IMR-90 (cell line): ENCODE data around the gene HEXA. TPM values are rescaled to one million over a fixed set of nuclear protein-coding genes. Genes with fewer than 3 reads are reported as not detected.
A peak's percentile ranks its signal among the peaks of the same experiment; 100 is the strongest.

ENCODE experiments used
- ATAC-seq: fragments of 200-7000 bp; cut with Tn5 transposase; 2 replicates; pipeline ENCODE4 v1.9.1; 2020; ENCODE audit warnings: low read depth, mild to moderate bottlenecking, moderate library complexity
- BruUV-seq: library from RNA; stranded (reverse); fragments of 400-500 nt; replicated peaks from 2 replicates; lab custom pipeline; 2021; lab: Mats Ljungman, UMichigan
- CTCF ChIA-PET: fragments of 300-600 bp; formaldehyde crosslinking; extraction: SDS; loops from one replicate; lab custom pipeline; 2021; ENCODE audit warnings: antibody characterized with exemption; lab: Yijun Ruan, JAX
- POLR2A ChIA-PET: fragments of 300-600 bp; sonication (Branson Sonifier 250); formaldehyde crosslinking; loops from one replicate; lab custom pipeline; 2022; ENCODE audit warnings: antibody characterized with exemption; ENCODE audit not compliant: unreplicated experiment; lab: Charles Lee
- DNase-seq: peaks from one replicate; pipeline ENCODE4 v3.0.0; 2013
- H2AFZ ChIP-seq: replicated peaks from 2 replicates; pipeline ENCODE3; 2013; ENCODE audit warnings: low read length, mild to moderate bottlenecking; ENCODE audit not compliant: poor library complexity
- H2AK5ac ChIP-seq: 2 replicates; pipeline ENCODE4 v1.6.1; 2013; ENCODE audit warnings: low read depth, low read length, inconsistent platforms
- H2AK9ac ChIP-seq: replicated peaks from 2 replicates; pipeline ENCODE3; 2013; ENCODE audit warnings: mild to moderate bottlenecking, low read depth, low read length, moderate library complexity; ENCODE audit not compliant: poor library complexity
- H2BK120ac ChIP-seq: 2 replicates; pipeline ENCODE4 v1.6.1; 2013; ENCODE audit warnings: low read depth, low read length, inconsistent platforms
- H2BK15ac ChIP-seq: 3 replicates; pipeline ENCODE4 v1.6.1; 2013; ENCODE audit warnings: low read depth, low read length, inconsistent platforms
- H2BK20ac ChIP-seq: 2 replicates; pipeline ENCODE4 v1.6.1; 2013; ENCODE audit warnings: low read depth, mild to moderate bottlenecking, inconsistent platforms, low read length, moderate library complexity
- H2BK5ac ChIP-seq: 2 replicates; pipeline ENCODE4 v1.6.1; 2013; ENCODE audit warnings: mild to moderate bottlenecking, low read depth, low read length, inconsistent platforms; ENCODE audit not compliant: poor library complexity, severe bottlenecking
- H3K14ac ChIP-seq: replicated peaks from 2 replicates; pipeline ENCODE4 v1.6.1; 2013; ENCODE audit warnings: low read depth, low read length, inconsistent platforms
- H3K18ac ChIP-seq: 2 replicates; pipeline ENCODE4 v1.6.1; 2013; ENCODE audit warnings: low read depth, low read length, control low read depth
- H3K23ac ChIP-seq: 2 replicates; pipeline ENCODE4 v1.6.1; 2013; ENCODE audit warnings: low read depth, low read length, inconsistent platforms
- H3K27ac ChIP-seq: 2 replicates; pipeline ENCODE4 v1.5.1; 2013; ENCODE audit warnings: mild to moderate bottlenecking, control low read depth, low read length; ENCODE audit not compliant: insufficient read depth
- H3K27me3 ChIP-seq: 2 replicates; pipeline ENCODE4 v1.6.1; 2013; ENCODE audit warnings: low read length; ENCODE audit not compliant: control insufficient read depth, insufficient read depth
- H3K36me3 ChIP-seq: 2 replicates; pipeline ENCODE4 v1.6.1; 2013; ENCODE audit warnings: low read length, mixed read lengths; ENCODE audit not compliant: control insufficient read depth, insufficient read depth
- H3K4ac ChIP-seq: 2 replicates; pipeline ENCODE4 v1.6.1; 2013; ENCODE audit warnings: low read depth, low read length, inconsistent platforms
- H3K4me1 ChIP-seq: 2 replicates; pipeline ENCODE4 v1.6.1; 2013; ENCODE audit warnings: low read length, mixed read lengths; ENCODE audit not compliant: control insufficient read depth, insufficient read depth
- H3K4me2 ChIP-seq: 2 replicates; pipeline ENCODE4 v1.6.1; 2013; ENCODE audit warnings: low read depth, mild to moderate bottlenecking, control low read depth, low read length, moderate library complexity
- H3K4me3 ChIP-seq: 2 replicates; pipeline ENCODE4 v1.5.1; 2013; ENCODE audit warnings: low read depth, mild to moderate bottlenecking, control low read depth, low read length, moderate library complexity; ENCODE audit not compliant: insufficient read depth
- H3K56ac ChIP-seq: 2 replicates; pipeline ENCODE4 v1.6.1; 2013; ENCODE audit warnings: low read length, inconsistent platforms; ENCODE audit not compliant: insufficient read depth; ENCODE audit errors: extremely low read depth
- H3K79me1 ChIP-seq, 2 experiments: 2 replicates each; pipeline ENCODE4 v1.6.1; 2013; ENCODE audit warnings: low read length in 2 of 2, inconsistent platforms in 1 of 2, low read depth in 1 of 2
- H3K9ac ChIP-seq: 2 replicates; pipeline ENCODE4 v1.6.1; 2013; ENCODE audit warnings: low read depth, low read length, control low read depth
- H3K9me1 ChIP-seq: 2 replicates; pipeline ENCODE4 v1.6.1; 2013; ENCODE audit warnings: low read length, inconsistent platforms; ENCODE audit not compliant: insufficient read depth
- H3K9me3 ChIP-seq: 2 replicates; pipeline ENCODE4 v1.6.1; 2013; ENCODE audit warnings: low read length; ENCODE audit not compliant: control insufficient read depth, insufficient read depth
- H4K20me1 ChIP-seq: 2 replicates; pipeline ENCODE4 v1.6.1; 2013; ENCODE audit warnings: low read length, inconsistent platforms; ENCODE audit not compliant: insufficient read depth
- H4K5ac ChIP-seq: 2 replicates; pipeline ENCODE4 v1.6.1; 2013; ENCODE audit warnings: mild to moderate bottlenecking, low read depth, low read length, control low read depth
- H4K8ac ChIP-seq, 2 experiments: 2 replicates each; pipeline ENCODE4 v1.6.1; 2013; ENCODE audit warnings: low read depth in 2 of 2, low read length in 2 of 2, control low read depth in 1 of 2, inconsistent platforms in 1 of 2
- H4K91ac ChIP-seq: 2 replicates; pipeline ENCODE4 v1.6.1; 2013; ENCODE audit warnings: low read depth, low read length, inconsistent platforms; ENCODE audit not compliant: insufficient read depth
- BHLHE40 ChIP-seq: fragments of 150-350 bp; IDR thresholded peaks from 2 replicates; pipeline ENCODE4 v1.6.1; 2016; ENCODE audit warnings: mild to moderate bottlenecking, low read depth, low read length
- CHD1 ChIP-seq: IDR thresholded peaks from 2 replicates; pipeline ENCODE4 v1.6.1; 2012; ENCODE audit warnings: low read depth, low read length, improper control_type of control experiment
- CTCF ChIP-seq: conservative IDR thresholded peaks from 2 replicates; pipeline ENCODE4 v1.5.1; 2012; ENCODE audit warnings: mild to moderate bottlenecking, low read depth, low read length, improper control_type of control experiment
- NFE2L2 ChIP-seq: fragments of 150-350 bp; IDR thresholded peaks from 2 replicates; pipeline ENCODE4 v1.6.1; 2016; ENCODE audit warnings: low read depth, mild to moderate bottlenecking, low read length
- POLR2A ChIP-seq: IDR thresholded peaks from 2 replicates; pipeline ENCODE4 v1.6.1; 2012; ENCODE audit warnings: mild to moderate bottlenecking, low read depth, low read length
- RAD21 ChIP-seq: IDR thresholded peaks from 2 replicates; pipeline ENCODE4 v1.6.1; 2012; ENCODE audit warnings: low read length, improper control_type of control experiment
- RCOR1 ChIP-seq: IDR thresholded peaks from 2 replicates; pipeline ENCODE4 v1.6.1; 2012; ENCODE audit warnings: mild to moderate bottlenecking, low read length, improper control_type of control experiment; ENCODE audit not compliant: insufficient replicate concordance
- RFX5 ChIP-seq: IDR thresholded peaks from 2 replicates; pipeline ENCODE4 v1.8.0; 2012; ENCODE audit warnings: low read depth, mild to moderate bottlenecking, low read length, moderate library complexity
- SMC3 ChIP-seq: fragments of 150-350 bp; IDR thresholded peaks from 2 replicates; pipeline ENCODE4 v1.6.1; 2016; ENCODE audit warnings: low read depth, mild to moderate bottlenecking, antibody characterized with exemption, low read length, moderate library complexity
- USF2 ChIP-seq: fragments of 150-350 bp; IDR thresholded peaks from 2 replicates; pipeline ENCODE4 v1.6.1; 2017; ENCODE audit warnings: mild to moderate bottlenecking, antibody characterized with exemption, low read length, low read depth
- WGBS, 2 experiments: methylation state at CpG; one replicate each; pipeline versions ENCODE4 v1.1.5 to v1.1.7; 2013; ENCODE audit warnings: missing lambda C conversion rate in 2 of 2; ENCODE audit not compliant: insufficient read length in 1 of 2; ENCODE audit errors: extremely low coverage in 2 of 2; 5-methylcytosine and 5-hydroxymethylcytosine counted together
- dilution Hi-C: fragments of 300-500 bp; cut with HindIII; formaldehyde crosslinking; loops from one replicate; pipeline ENCODE4 v1.14.3; 2018; ENCODE audit warnings: low sequenced_read_pairs; ENCODE audit not compliant: unreplicated experiment
- in situ Hi-C: fragments of 300-500 bp; cut with MboI; formaldehyde crosslinking; loops from 3 replicates; pipeline ENCODE4 v1.14.3; 2019; ENCODE audit warnings: low sequenced_read_pairs, inconsistent platforms, mixed read lengths
- intact Hi-C: fragments of 100-400 bp; cut with micrococcal nuclease; formaldehyde crosslinking; loops from 2 replicates; pipeline ENCODE4 v1.10.0; 2022
- polyA plus RNA-seq, 3 experiments: library from polyadenylated mRNA; depleted of rRNA; stranded (reverse); fragments of >200 nt; gene quantifications; 2 replicates each; pipeline ENCODE4 v1.2.3, GENCODE V29; 2012; ENCODE audit warnings: low replicate concordance in 1 of 3
- total RNA-seq: library from RNA; depleted of rRNA; stranded (reverse); fragments of >200 nt; gene quantifications from 2 replicates; pipeline ENCODE4 v1.2.3, GENCODE V29; 2012

Gene HEXA
- total and polyA plus RNA-seq, 2 of the 4 experiments (the other 2 are of a cell fraction), result 19.4 to 115 TPM

- ChIA-PET CTCF (no interaction called here), POLR2A (no interaction called here)
- H3K18ac ChIP-seq, result no peak overlapping the region
- 0 out of 2 replicates have a peak, but pooled peaks cover 3% of the 10 kb centered on the region for H4K20me1 ChIP-seq
- H3K23ac ChIP-seq, result no peak overlapping the region
- H2AK5ac ChIP-seq, result no peak overlapping the region
- H3K9ac ChIP-seq, result no peak overlapping the region
- no peak overlapping the region for H2BK15ac ChIP-seq
- no peaks in the 10 kb centered on the region for H3K79me1 ChIP-seq
- H3K4me1 ChIP-seq, result peaks cover 3% of the 10 kb centered on the region; the same call in 1 of the 2 replicates
- no peaks in the 10 kb centered on the region for H3K9me3 ChIP-seq
- H3K4ac ChIP-seq, result no peak overlapping the region
- dilution Hi-C loops (no loop called here), intact Hi-C loops (no loop called here), in situ Hi-C loops (loop anchor here (10.0 kb wide), 1 partner anchor 369 kb away; no protein-coding TSS in a partner anchor)
- H3K36me3 ChIP-seq, result no peaks in the 10 kb centered on the region
- no peak overlapping the region for H2AK9ac ChIP-seq
- peak; percentile 32 for DNase-seq
- 33% methylated on average over 1 of the region's 10 CpGs; no CpG with 5 or more reads in 1 of the 2 experiments for WGBS, 2 experiments
- no peak overlapping the region for H4K5ac ChIP-seq
- no TSS peak for BruUV-seq
- no peak overlapping the region for H2BK5ac ChIP-seq
- no peak overlapping the region for H2BK120ac ChIP-seq
- no peak overlapping the region for H3K4me2 ChIP-seq
- H4K8ac ChIP-seq, result no peak overlapping the region
- no peak overlapping the region for H2AFZ ChIP-seq
- H3K9me1 ChIP-seq, result no peaks in the 10 kb centered on the region
- H4K91ac ChIP-seq, result no peak overlapping the region
- TF ChIP-seq CTCF (no peak), SMC3 (no peak), BHLHE40 (no peak), RAD21 (no peak), CHD1 (no peak), NFE2L2 (no peak), USF2 (no peak), RCOR1 (no peak), POLR2A (no peak), RFX5 (no peak)
- H2BK20ac ChIP-seq, result no peak overlapping the region
- H3K27me3 ChIP-seq, result peaks cover 20% of the 10 kb centered on the region
- no peak overlapping the region for H3K4me3 ChIP-seq
- ATAC-seq, result no peak
- no peak overlapping the region for H3K56ac ChIP-seq
- no peak overlapping the region for H3K27ac ChIP-seq
- no peak overlapping the region for H3K14ac ChIP-seq
Observed at GRCh38 chr15:72306211-72306785, 69.5 kb downstream of the HEXA start.
